HCEC 1CT (cell line): ENCODE results near the gene ZNF557.
A peak's percentile ranks its signal among the peaks of the same experiment; 100 is the strongest.
"Not testable (repeated sequence)": the region's sequence is repeated elsewhere in the genome, so short reads cannot be mapped to it uniquely, and the experiment has no call there.

ENCODE experiments used
- DNase-seq: peaks from one replicate; pipeline ENCODE4 v3.0.0-alpha.2; 2017

ZNF557 gene

GRCh38 chr19:7069042-7069903 is at the start of gene ZNF557:
Gene ZNF557 (plus strand): TSS chr19:7069703. CDS start chr19:7075075, 5,372 bp downstream.
- peak; percentile 96 for DNase-seq

- DNase-seq: not testable (repeated sequence)
These were observed 48.2 kb upstream of the ZNF557 start, which contains the start of gene MBD3L2B for GRCh38 chr19:7021331-7021730. Gene MBD3L2B (minus strand): TSS chr19:7021431. CDS start chr19:7021397, 34 bp downstream.

GRCh38 chr19:7028790-7029189 is 40.7 kb upstream of the ZNF557 start:
- DNase-seq: not testable (repeated sequence)

DNA sequence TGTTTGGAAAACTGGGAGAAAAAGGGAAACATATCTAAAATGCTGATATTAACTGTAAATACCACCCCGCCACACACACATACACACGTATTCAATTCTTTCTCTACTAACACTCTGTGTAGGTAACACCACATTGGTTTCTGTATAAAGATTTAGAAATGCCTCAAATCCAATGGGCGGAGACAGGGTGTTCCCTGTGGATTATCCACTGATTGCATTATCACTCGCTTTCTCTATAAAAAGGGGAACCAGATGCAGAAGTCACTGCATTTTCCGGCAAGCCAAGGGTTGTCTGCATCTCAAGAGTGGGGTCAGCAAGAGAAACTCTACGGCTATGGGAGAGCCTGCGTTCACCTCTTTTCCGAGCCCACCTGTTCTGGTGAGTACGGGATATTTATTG is 39.2 kb upstream of the ZNF557 start, which contains the start of gene MBD3L5:
Gene MBD3L5, plus strand, starts transcription at position 301 of the 400 bp plus-strand sequence. Its CDS starts 34 bp downstream, at position 335.
- not testable (repeated sequence) for DNase-seq

GRCh38 chr19:7040079-7040478 is 29.4 kb upstream of the ZNF557 start, which contains the start of gene MBD3L4:
Gene MBD3L4 (minus strand): TSS chr19:7040179. CDS start chr19:7040144, 35 bp downstream.
- not testable (repeated sequence) for DNase-seq

DNA sequence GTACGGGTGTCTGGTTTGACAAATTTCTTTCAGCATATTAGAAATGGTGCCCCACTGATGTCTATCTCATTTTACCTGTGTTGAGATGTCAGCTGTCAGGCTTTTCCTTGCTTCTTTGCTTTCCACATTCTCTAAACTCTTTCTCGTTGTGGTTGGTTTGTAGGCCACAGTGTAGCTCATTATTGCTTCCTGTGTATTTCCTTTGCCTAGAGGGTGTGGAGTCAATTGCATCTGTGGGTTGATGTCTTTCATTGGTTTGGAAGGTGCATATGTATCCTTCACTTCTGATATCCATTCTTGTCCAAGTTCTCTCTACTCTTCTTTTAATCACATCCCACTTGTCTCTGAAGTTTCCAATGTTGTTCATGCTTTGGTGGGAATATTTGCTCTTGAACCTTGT is 27.9 kb upstream of the ZNF557 start:
- not testable (repeated sequence) for DNase-seq

- DNase-seq: not testable (repeated sequence)
These were observed 20.5 kb upstream of the ZNF557 start, which contains the start of gene MBD3L2 for GRCh38 chr19:7049021-7049420. Gene MBD3L2 (plus strand): TSS chr19:7049321. CDS start chr19:7049374, 53 bp downstream.

- not testable (repeated sequence) for DNase-seq
These were observed 18.1 kb upstream of the ZNF557 start for GRCh38 chr19:7051421-7051820.

GRCh38 chr19:7052896-7053295 is 16.6 kb upstream of the ZNF557 start:
- DNase-seq: not testable (repeated sequence)

GRCh38 chr19:7054635-7055368 is 14.7 kb upstream of the ZNF557 start:
- not testable (repeated sequence) for DNase-seq

GRCh38 chr19:7055679-7056078 is 13.8 kb upstream of the ZNF557 start:
- DNase-seq: not testable (repeated sequence)

GRCh38 chr19:7056371-7056770 is 13.1 kb upstream of the ZNF557 start:
- DNase-seq: not testable (repeated sequence)

GRCh38 chr19:7058576-7058975 is 10.9 kb upstream of the ZNF557 start, which contains the start of gene MBD3L3:
Gene MBD3L3 (minus strand): TSS chr19:7058676. CDS start chr19:7058605, 71 bp downstream.
- DNase-seq: not testable (repeated sequence)

- not testable (repeated sequence) for DNase-seq
These were observed 9.5 kb upstream of the ZNF557 start for GRCh38 chr19:7059977-7060376.

GRCh38 chr19:7063339-7063738 is 6.2 kb upstream of the ZNF557 start:
- no peak for DNase-seq

GRCh38 chr19:7063764-7064418 is 5.6 kb upstream of the ZNF557 start:
- no peak for DNase-seq

- DNase-seq: peak; percentile 21
These were observed 2.4 kb upstream of the ZNF557 start for GRCh38 chr19:7067122-7067521.

GRCh38 chr19:7067716-7068115 is 1.8 kb upstream of the ZNF557 start:
- peak; percentile 12 for DNase-seq

GRCh38 chr19:7068599-7068998 is 904 bp upstream of the ZNF557 start:
- DNase-seq: no peak

- DNase-seq: peak; percentile 2
These were observed 362 bp downstream of the ZNF557 start for GRCh38 chr19:7069904-7070226.

- no peak for DNase-seq
These were observed 3.0 kb downstream of the ZNF557 start for GRCh38 chr19:7072541-7072940.

GRCh38 chr19:7074705-7075282 is 5.3 kb downstream of the ZNF557 start:
- DNase-seq: no peak
